ENCODE measurements around the gene CAMTA1. TPM values are rescaled to one million over a fixed set of nuclear protein-coding genes. Genes with fewer than 3 reads are reported as not detected.

The CAMTA1 gene
- polyA plus RNA-seq, 4 donors, result 89.3 to 98.2 (median 92.9) TPM

DNA sequence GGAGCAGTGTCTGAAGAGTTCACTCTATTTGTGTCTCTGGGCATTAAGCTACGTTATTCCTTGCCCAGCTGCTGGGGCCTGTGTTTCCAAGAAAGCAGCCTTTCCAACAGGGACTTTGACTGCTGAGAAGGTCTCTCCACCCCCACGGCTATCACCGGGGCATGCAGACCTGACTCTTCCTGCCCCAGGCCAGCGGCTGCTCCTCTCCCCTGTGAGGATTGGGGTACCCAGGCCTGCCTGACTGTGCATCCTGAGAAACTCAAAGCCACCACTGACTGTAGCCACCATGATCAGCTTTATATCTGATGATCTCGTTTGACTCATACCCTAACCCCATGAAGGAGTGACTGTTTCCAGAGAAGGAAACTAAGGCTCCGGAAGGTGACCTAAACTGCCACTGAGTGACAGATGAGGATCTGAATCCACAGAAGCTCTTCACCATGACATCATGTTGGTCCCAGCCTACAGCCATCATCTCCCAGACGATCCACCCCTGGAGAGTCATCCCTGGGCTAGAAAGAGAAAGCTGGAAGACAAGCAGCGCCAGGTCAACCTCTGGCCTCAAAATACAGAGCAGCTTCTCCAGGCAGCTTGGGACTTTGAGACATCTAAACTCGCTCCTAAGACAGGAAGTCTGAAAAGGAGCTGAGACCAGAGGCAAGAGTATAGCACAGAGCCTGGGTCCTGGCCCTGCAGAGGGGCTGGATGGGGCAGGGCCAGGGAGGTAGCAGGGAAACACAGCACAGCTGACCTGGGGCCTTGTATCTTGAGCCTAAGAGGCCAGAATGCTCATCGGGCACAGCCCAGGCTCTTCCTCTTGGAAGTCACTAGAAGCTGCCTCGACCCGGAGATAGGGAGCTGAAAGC, 741.8 kb downstream of the CAMTA1 start:
- DNase-seq (ENCODE audit: low read depth in 4 of 4, low spot score in 3 of 4), result no peak

- no peak for DNase-seq (ENCODE audit: low read depth in 4 of 4, low spot score in 3 of 4)
Measured at GRCh38 chr1:7527733-7528045, 742.4 kb downstream of the CAMTA1 start.

DNA sequence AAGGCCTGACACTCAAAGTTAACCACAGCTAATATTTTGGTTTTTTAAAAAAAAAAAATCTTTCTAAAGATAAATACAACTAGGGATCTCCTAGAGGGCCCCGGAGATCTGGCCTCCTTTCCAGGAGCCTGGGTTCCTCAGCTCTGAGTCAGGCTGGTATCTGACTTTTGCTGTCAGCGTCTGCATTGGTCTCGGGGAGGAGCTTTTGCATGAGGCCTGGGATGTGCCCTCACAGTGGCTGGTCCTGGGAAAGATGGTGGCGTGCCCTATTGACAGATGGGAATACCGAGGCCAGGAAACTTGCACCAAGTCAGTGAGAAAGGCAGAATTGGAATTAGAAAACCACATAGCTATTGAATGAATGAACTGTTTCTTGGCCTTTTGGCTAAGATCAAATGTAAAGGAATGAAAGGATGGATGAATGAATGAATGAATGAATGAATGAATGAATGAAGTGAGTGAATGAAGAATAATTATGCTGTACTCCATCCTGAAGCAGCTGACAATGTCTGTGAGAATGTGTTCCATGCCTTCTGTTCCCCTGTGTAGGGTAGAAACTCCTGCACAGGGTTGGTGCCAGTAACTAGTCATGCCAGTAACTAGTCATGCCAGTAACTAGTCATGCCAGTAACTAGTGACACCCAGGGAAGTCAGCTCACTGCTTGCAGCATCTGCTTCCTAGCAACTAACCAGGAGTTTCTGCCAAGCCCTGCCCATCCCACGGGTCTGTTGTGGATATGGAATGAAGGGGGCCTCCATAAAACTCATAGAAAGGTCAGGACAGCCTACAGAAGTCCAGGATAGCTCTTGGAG, 743.3 kb downstream of the CAMTA1 start:
- no peak for DNase-seq (ENCODE audit: low read depth in 4 of 4, low spot score in 3 of 4)

- no peak for DNase-seq (ENCODE audit: low read depth in 4 of 4, low spot score in 3 of 4)
Measured at GRCh38 chr1:7529917-7530316, 744.7 kb downstream of the CAMTA1 start.

DNA sequence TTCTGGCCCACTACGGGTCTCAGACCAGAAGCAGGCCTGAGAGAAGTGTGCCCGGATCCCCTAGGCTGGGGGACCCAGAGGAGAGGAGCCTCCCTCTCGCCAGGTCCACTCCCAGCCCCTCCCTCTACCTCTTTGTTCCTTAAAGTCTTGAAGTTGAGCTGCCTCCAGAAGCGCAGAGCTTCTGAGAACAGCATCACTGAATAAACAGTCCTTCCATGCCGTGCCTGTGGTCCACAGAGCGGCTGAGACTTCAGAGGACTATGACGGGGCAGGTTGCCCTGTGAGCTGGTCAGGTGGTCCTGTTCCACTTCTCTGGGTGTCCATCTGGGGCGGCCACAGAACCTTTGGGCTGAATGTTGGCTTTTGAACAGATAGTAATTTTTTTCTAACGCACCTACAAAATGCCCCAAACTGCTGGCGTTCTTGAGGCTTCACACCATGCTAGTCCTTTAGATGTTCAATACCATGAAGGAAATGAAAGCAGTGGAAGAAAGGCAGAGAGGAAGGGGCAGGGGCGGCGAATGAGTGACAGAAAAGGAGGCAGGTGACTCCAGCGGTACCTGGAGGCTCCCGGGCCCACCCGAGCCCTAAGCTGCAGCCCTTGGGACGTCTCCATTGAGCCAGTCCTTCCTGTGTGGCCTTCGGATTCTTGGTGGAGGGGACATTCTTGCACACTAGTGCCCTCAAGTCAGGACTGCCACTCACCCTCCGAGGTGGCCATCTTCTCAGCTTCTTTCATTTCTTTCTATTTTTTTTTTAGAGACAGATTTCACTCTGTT, 746.5 kb downstream of the CAMTA1 start:
- DNase-seq (ENCODE audit: low read depth in 4 of 4, low spot score in 3 of 4), result no peak

DNA sequence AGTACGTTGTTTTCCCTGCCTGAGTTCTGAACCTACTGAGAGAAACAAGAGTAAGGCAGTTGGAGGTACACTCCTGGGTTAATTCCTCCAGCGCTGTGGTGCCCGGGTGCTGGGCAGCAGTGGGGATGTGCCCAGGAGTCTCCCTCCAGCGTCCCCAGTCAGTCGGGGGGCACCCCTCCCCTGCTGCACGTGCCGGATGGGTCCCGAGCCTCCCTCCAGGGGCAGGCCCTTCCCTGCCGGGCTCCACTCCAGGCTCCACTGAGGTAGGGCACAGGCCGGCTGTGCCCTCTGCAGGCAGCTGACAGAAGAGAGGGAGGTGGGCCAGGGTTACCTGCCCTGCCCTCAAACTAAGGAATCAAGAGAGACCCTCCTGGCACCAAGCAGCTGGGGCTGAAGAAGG, 747.8 kb downstream of the CAMTA1 start:
- DNase-seq (ENCODE audit: low read depth in 4 of 4, low spot score in 3 of 4), result no peak

DNA sequence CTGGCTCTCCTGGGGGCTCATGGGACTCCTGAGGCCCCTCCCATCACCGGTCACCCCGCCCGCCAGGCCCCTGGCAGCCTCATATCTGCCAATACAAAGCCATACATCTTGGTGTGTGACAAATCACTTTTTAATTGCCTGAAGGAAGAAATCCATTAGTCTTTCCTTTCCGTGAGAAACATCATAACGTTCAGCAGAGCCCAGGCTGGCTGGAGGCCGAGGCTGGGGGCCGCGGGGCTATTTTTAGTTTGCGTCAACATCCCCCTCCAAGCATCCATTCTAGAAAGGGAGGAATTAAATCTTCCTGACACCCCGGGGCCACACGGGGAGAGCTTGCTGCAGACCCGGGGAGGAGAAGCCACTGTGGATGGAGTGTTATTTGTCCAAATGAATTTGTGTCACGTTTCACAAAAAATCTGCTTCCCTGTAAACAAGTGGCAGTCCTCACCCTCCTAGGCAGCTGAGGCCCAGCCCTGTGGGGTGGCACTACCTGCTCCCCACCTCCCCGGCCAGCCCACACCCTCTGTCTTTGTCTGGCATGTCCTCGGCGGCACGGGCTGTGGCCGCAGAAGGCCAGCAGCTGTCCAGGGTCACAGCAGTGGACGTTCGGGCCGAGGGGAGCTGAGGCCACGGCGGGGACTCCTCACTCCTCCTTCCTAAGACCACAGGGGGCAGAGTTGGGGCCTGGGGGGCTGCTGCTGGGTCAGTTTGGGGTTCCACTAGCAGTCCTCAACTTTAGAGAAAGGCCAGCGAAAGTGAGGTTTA, 749.0 kb downstream of the CAMTA1 start:
- peak; percentile 43 to 76 (median 67) for DNase-seq (ENCODE audit: low read depth in 4 of 4, low spot score in 3 of 4)

DNA sequence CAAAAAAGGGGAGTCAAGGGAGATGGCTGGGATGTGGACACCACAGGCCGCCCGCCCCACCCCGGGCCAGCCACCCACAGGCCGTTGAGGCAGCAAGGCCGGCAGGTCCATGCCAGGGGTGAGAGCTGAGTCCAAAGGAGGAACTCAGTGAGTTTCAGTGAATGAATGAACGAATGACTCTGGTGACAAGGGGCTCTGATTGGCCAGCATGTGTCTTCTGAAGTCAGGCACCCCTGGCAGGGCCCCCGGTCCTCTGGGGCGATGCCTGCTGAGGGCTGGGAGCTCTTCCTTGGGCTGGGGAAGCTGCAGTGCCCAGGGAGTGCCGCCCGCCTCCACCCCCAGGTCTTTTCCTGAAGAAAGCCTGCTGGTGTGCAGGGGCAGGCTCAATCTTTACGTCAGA, 749.8 kb downstream of the CAMTA1 start:
- no peak for DNase-seq (ENCODE audit: low read depth in 4 of 4, low spot score in 3 of 4)

DNA sequence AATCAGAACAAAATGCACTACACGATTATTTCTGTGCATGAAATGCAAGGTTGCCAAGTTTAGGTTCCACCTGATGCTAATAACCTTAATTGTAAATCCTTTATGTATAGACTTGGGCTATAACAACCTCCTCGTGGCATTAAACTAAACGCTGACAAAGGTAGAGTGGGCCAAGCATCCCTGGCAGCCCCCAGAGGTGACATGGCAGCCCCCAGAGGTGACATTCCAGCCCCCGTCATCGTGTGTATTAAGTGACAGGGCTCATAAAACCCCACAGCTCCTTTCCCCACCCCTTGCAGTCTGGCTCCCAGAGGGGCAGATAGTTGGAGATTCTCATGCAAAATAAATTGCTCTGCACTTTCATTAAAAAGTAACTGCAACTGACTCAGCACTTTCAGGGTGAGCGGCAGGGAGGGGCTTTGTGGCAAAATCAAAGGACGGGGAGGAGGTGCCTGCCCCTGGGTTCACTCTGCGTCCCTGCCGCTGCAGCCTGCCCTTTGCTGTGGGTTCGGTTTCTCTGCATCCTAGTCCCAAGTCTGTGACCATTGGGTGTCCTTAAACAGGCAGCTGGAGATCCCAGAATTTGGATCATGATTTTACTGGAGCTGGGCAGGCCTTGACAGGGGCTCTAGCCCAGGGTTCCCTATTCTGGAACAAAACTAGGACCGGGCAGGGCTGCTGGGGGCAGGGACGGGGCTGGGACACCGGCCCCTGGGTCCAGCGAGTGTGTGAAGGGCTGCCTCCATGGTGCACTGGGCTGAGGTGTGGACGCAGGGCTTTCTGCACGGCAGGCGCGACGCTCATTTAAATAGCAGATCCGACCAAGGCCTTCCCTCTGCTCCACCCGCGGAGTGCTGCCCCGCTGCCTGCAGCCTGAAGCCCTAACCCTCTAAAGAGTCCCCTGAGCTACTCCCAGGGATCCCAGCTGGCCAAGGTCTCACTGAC, 751.0 kb downstream of the CAMTA1 start:
- no peak for DNase-seq (ENCODE audit: low read depth in 4 of 4, low spot score in 3 of 4)

DNA sequence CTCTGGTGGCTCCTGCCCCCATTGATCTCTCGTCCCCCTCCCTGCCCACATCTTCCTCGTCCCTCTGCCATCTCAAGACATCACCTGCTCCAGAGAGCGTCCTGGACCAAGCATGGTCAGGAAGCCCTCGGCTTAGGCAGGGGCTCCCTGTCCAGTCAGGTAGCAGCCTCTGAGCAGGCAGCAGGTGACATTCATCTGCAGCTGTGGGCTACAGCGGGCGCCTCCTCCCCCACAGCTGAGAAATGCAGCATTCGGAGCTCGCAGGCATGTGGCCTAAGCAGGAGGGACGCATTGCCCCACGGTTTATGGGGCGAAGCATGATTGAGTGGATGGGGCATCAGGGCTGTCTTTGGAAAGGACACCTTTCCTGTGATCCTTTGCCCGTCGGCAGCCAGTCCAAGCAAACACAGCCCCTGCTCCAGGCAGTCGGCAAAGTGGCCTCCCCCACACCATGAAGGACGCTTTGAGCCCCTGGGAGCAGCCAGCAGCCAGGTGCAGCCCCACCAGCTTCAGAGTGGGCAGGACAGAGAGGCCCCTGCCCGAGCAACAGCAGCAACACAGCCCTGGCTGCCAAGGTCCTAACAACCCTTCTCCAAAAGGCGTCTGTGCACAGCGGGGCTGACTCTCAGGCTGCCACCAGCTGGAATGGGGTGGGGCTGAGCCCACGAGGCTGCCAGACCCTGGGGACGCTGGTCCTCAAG, 751.8 kb downstream of the CAMTA1 start:
- peak in 3 of 4 donors; percentile 37 to 61 (median 56) for DNase-seq (ENCODE audit: low read depth in 4 of 4, low spot score in 3 of 4)

- no peak for DNase-seq (ENCODE audit: low read depth in 4 of 4, low spot score in 3 of 4)
Measured at GRCh38 chr1:7538033-7538432, 752.8 kb downstream of the CAMTA1 start.

DNA sequence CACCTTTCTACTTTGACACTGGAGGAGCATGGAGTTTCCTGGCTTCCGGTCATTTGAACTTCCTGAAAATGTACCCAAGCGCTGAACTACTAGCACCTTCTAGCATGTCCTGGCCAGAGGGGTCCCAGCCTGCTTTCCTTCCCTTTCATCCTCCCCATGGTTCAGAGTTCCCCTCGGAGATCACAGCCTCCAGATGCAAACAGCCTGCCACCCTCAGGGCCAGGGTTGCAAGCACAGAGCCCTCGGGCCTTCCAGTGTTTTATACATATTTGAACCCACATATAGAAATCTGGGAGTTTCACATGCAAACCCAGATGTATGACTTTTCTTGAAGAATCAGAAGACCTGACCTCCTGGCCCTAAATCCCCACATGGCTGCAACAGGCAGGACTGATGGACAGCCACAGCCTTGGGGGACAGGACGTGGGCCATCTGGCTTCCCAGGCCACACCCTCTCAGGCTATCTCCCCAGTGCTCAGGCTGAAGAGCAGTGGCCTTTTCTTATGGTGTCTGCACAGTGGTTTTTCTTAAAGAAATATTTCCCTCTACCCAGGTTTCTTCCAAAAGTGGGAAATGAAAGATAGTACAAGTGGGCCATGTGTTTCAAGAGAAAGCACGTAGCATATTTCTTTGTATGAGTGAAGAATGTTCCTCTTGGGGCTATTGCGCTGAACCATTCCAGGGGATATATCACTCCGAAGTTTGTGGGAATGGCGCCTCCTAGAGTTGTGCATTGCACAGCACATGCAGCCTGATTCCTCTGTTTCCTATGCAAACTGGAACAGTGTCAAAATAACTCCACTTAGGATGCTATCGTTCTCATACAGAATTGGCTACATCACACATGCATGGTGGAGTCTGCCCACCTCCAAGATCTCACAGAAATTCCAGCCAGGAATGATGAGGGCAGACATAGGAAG, 753.9 kb downstream of the CAMTA1 start:
- no peak for DNase-seq (ENCODE audit: low read depth in 4 of 4, low spot score in 3 of 4)

GRCh38 chr1:7539769-7540175, 754.5 kb downstream of the CAMTA1 start:
- no peak for DNase-seq (ENCODE audit: low read depth in 4 of 4, low spot score in 3 of 4)

- no peak for DNase-seq (ENCODE audit: low read depth in 4 of 4, low spot score in 3 of 4)
Measured at GRCh38 chr1:7540816-7541215, 755.6 kb downstream of the CAMTA1 start.

- DNase-seq (ENCODE audit: low read depth in 4 of 4, low spot score in 3 of 4), result no peak
Measured at GRCh38 chr1:7541629-7542028, 756.4 kb downstream of the CAMTA1 start.

GRCh38 chr1:7543718-7544090, 758.5 kb downstream of the CAMTA1 start:
- DNase-seq (ENCODE audit: low read depth in 4 of 4, low spot score in 3 of 4), result no peak

DNA sequence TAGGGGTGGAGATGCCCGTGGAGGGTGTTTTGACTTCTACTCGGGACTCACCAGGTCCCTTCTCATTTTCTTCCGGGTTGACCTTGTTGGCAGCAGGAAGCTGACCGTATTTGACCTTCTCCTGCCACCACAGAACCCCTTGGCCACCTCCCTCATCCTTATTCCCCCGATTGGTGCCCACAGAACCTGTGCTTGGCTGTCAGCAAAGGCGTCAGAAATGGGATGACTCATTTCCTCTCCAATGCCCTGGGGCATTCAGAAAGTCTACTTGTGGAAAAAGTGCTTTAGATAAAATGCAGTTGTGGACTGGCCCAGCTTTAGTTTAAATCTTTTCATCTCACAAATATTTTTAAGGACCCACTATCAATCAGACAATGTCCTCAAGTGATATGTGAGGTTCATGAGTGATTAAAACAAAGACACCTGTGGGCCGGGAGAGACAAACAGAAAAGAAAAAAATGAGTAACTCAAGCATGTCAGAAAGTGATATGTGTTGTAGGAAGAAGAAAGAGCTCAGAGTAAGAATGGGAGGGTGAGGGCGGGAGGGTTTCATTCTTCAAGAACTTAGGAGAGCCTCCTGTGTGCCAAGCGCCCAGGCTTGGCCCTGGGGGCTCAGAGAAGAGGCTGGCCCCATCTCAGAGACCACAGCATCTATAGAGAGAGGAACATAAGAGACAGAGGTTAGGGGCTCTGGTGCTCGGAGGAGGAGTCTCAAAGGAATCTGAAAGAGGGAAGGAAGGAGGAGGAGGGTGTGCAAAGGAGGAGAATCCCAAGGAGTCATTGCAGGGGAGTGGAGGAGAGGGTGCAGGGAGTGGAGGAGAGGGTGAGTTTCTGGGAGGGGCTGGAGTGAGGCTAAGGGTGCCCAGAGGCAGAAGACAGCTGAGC, 764.3 kb downstream of the CAMTA1 start:
- DNase-seq (ENCODE audit: low read depth in 4 of 4, low spot score in 3 of 4), result no peak

Measured in right renal pelvis (tissue), 4 donors.